GM18507 (cell line): Measurements from ENCODE around the gene ZBTB48.
A peak's percentile ranks its signal among the peaks of the same experiment; 100 is the strongest.

Experiments
- DNase-seq: peaks from one replicate; pipeline ENCODE4 v3.0.0; 2011; ENCODE audit warnings: low read depth; ENCODE audit not compliant: insufficient read length; ENCODE audit errors: extremely low spot score
- FAIRE-seq: peaks from 2 replicates; lab custom pipeline; 2011; peaks lifted over from hg19 to GRCh38; lab: Jason Lieb, UNC

ZBTB48 gene

GRCh38 chr1:6603238-6603914 lies 23.6 kb downstream of the ZBTB48 start:
- FAIRE-seq (peak; percentile 44), DNase-seq (no peak)

- DNase-seq, result no peak
- no peak for FAIRE-seq
These were observed 24.2 kb downstream of the ZBTB48 start for GRCh38 chr1:6603915-6604558.

GRCh38 chr1:6612641-6613360 lies 33.0 kb downstream of the ZBTB48 start:
- no peak for FAIRE-seq
- no peak for DNase-seq

DNA sequence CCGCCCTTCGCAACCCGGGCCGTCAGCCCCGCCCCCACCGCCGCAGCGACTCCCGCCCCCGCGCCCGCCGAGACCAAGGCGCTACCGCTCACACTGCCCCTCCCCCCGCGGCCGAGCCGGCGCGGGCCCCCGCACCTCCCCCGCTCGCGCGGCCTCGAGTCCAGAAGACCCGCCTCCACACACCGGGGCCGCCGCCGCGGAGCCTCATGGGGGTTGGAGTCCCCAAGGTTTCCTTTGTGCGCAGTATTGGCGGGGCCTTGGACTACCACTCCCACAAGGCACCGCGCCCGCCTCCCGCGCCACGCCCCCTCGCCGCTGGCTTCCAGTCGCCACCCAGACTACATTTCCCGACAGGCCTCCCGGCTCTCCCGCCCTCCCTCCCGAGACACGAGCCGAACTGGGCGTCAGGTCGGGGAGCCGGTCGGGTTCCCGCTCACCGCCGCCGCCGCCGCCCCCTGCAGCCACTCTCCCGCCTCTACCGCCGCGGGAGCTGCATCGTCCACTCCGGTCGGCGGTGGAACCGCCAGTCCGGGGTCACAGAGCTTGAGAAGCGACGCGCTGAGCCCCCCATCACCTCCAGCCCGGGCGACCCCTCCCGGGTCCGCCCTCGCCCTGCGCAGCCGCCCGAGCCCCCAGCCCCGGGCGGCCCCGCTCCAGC lies 33.7 kb downstream of the ZBTB48 start, which contains the start of gene PHF13:
Gene PHF13 (plus strand): TSS at position 371 of the 658 bp plus-strand sequence. CDS start 336 bp downstream, outside the sequence.
- peak; percentile 98 for DNase-seq
- FAIRE-seq, result peak; percentile 92

DNA sequence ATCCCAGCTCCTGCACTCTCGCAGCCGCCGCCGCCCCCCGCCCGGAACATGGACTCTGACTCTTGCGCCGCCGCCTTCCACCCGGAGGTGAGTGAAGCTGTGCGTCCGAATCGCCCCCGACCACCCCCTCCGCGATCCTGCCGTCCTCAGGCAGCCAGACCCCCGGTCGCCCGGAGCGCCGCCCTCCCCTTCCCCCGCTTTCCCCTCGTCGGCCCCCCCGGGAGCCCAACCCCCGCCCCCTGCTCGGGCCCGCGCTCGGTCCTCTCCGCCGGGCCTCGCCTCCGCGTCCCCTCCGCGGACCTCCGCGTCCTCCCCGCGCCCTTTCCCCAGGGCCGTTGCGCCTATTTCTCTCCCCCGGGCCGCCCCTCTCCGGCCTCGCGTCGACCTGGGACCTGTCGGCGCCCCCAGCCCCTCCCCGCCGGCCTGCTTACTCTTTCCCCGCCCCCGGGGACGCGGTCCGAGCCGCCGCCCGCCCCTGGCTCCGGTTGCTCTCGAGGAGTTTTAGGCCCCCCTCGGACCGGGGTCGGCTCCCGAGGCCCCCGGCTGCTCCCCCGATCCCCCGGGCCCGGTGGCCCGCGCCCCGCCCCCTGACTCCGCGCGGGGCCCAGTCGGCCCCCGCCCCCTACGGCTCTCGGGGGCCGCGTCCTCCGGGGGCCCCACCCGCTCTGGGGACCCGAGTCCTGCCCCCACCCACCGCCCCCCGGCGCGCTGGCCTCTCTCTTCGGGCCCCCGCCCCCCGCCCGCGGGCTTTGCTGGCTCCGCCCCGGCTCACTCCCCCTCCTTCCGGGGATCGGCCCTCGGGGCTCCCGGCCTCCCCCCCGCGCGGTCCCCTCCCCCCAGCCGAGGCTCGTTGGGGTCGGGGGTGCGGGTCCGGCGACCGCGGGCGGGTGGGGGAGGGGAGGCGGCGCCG lies 34.5 kb downstream of the ZBTB48 start:
- FAIRE-seq (no peak), DNase-seq (no peak)

DNA sequence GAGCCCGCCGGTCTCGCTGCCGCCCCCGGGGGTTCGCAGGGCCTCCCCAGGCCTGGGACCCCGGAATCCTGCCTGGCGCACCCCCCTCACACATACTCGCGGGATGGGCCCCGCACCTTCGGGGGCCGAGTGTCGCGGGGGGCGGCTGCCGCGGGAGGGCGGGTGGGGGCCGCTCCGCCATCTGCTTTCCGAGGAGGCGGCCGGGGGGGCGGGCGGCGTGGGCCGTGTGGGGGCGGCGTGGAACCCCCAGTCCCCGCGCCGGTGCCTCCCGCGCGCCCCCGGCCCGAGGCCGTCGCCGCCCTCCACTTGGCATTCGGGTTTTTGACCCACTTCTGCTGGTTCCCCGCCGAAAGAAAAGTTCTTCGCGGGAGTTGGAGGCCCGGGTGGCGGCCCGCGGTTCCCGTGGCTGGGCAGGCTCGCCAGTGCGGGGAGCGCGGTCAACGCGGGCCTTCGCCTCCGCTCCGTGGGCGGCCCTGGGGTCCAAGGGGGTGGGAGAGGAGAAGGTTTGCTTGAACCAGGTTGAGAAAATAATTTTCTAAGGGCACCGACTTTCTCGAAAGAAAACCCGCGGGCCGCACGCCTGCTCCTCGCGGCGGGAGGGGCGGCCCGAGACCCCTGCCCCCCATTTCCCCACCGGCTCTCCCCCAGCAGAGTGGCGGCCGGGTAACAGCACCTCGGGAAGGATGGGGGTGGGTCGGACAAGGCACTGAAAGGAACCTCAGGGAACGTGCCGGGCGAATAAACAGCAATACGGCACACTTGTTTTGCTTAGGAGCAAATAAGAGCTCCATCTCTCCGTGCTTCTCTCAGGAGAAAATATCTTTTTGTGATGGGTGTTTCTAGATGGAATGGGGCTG lies 35.4 kb downstream of the ZBTB48 start:
- FAIRE-seq (no peak), DNase-seq (no peak)

- DNase-seq, result no peak
- FAIRE-seq, result no peak
These were observed 39.3 kb downstream of the ZBTB48 start for GRCh38 chr1:6619045-6619444.

GRCh38 chr1:6621429-6622391 lies 41.9 kb downstream of the ZBTB48 start:
- no peak for DNase-seq
- FAIRE-seq, result no peak

- DNase-seq, result no peak
- FAIRE-seq, result no peak
These were observed 42.8 kb downstream of the ZBTB48 start for GRCh38 chr1:6622396-6623152.

DNA sequence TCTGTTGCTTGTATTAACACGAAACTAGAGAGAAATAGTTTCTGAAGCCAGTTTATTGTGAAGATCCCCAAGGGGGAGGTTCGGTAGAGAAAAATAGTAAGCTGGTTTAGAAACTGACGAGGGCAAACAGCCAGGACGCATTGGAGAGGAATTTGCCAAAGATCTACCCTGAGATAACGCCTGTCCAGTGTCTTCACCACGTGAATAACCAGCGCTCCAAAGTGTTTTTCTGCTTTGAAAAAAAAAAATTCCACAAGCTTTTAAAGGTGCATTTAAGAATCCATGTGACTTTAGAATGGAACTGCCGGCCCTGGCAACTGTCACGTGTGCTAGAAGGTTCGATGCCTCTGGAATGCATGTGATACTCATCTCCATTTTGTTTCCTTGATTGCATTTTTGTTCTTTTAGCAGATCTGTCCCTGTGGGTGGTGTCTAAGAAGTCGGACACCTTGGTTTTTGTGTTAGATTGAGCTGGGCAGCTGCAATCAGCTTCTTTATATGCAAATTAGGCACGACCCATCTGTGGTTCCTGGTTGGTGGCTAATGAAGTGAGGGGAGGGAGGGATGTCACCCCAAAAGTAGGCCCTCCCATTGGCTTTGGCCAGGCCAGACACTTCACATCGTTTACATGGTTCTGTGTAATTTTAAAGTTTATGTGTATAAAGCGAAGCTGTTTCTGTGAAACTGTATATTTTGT lies 43.6 kb downstream of the ZBTB48 start:
- DNase-seq (no peak), FAIRE-seq (peak; percentile 5)

- FAIRE-seq, result peak; percentile 86
- DNase-seq, result peak; percentile 84
These were observed 45.2 kb downstream of the ZBTB48 start, which contains the start of gene THAP3 for GRCh38 chr1:6624710-6625583. Gene THAP3 (plus strand): TSS chr1:6624868. CDS start chr1:6625219, 351 bp downstream.

GRCh38 chr1:6625584-6626149 lies 45.9 kb downstream of the ZBTB48 start:
- DNase-seq, result no peak
- peak; percentile 48 for FAIRE-seq

DNA sequence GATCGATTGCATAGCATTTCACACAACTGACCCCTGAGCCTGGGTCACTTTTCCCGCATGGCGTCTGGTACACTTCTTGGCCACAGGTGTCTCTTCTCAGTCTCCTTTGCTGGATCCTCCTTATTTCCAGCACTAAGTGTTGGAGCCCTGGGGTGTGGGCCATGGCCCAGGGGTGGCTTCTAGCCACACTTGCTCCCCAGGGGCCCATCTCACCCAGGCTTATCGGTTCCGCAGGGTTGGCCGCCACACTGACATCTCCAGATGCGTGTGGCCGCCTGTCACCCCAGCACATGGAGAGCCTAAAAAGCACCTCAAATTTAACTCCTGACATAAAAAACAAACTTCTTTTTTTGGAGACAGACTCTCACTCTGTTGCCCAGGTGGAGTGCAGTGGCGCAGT lies 47.2 kb downstream of the ZBTB48 start:
- no peak for DNase-seq
- FAIRE-seq, result no peak

- DNase-seq, result no peak
- no peak for FAIRE-seq
These were observed 48.2 kb downstream of the ZBTB48 start for GRCh38 chr1:6627841-6628545.
